ENCODE data around the gene METTL3.

The METTL3 gene

DNA sequence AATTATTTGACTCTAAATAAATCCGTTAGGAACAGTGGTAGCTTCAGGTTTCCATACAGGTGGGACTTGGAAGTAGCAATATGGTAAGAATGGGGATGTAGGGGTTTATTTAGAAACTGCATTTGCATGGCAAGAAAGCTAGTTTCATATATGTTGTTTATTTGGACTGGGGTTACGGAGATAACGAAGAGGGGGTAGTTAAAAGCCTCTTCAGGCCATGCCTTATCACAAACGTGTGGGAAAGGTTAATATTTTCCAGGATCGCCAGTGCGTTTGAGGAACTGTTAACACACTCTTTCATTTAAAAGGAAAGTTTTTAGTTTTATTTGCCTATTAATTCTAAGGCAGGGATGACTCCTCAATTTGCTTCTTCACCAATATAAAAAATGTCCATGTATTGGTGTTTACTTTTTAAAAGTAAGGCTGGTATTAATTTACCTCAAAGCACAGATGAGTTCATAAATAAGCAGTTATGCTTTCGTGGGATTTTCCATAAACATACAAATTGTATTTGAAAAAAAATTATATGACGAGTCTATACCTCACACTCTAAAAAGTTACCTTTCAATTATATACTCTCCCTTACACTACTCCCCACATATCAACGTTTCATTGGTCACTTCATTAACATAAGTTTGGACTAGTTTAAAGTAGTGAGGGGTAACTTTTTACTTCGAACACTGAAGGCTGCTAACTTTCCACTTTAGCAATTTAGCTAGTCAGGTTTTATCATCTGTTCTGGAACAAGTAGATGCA, 35.2 kb downstream of the METTL3 start:
- DNase-seq = no peak

DNA sequence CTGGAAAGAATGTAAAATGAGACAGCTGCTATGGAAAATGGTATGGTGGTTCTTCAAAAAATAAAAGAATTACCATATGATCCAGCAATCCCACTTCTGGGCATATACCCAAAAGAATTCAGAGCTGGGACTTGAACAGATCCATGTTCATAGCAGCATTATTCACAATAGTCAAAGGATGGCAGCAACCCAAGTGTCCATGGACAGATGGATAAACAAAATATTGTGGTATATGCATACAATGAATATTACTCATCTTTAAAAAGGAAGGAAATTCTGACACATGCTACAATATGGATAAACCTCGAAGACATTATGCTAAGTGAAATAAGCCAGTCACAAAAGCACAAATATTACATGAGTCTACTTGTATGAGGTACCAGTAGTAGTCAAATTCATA, 43.5 kb downstream of the METTL3 start:
- DNase-seq = no peak

DNA sequence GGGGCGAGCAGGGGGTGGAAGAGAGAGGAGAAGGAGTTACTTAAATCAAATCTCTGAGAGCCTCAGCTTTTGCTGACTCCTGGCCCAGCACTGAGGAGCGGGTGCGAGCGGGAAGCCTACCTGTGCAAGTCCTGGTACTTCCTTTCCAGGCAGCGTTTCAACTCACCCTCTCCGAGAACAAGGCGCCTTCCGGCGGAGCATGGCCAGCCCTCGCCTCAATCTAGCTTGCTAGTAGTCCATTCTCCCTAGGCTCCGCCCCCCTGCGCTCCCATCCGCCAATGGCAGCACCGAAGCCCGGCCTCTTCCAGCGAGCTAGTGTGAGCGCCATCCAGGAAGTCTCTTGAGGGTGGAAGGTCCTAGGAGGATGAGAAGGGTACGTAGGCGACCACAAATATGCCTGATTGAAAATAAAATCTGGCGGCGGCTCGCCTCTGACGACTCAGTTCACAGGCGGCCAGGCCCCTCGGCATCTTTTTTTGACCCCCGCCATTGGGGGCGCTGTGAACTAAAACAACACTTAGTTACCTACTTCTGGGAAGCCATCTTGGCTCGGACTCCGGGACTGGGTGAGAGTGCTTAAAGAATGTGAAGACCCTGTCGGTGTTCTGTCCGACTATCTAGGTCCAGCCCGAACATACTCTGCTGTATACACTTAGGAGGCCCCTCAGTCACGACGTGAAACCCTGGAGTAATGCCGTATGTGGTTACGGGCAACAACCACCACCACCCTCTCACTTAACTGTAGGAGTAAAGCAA, 55.0 kb downstream of the METTL3 start, which contains the start of gene CHD8:
Gene CHD8 (minus strand): TSS at position 212 of the 756 bp plus-strand sequence. CDS start 24,480 bp downstream, outside the sequence.
- DNase-seq = peak; percentile 99

DNA sequence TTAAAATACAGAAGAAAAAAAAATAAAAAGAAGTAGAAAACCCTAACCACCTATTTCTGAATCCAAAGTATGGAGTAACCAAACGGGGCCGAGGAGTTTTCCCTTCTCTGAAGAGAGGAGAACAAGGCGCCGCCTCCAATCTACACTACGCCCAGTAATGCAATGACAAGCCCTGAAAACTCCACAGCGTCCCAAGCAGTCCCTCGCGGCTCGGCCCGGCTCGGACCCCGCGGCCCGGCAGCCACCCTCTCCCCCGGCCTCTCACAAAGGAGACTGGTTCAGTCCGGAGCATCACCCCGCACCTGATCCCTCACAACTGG, 55.6 kb downstream of the METTL3 start:
- peak; percentile 14 for DNase-seq

DNA sequence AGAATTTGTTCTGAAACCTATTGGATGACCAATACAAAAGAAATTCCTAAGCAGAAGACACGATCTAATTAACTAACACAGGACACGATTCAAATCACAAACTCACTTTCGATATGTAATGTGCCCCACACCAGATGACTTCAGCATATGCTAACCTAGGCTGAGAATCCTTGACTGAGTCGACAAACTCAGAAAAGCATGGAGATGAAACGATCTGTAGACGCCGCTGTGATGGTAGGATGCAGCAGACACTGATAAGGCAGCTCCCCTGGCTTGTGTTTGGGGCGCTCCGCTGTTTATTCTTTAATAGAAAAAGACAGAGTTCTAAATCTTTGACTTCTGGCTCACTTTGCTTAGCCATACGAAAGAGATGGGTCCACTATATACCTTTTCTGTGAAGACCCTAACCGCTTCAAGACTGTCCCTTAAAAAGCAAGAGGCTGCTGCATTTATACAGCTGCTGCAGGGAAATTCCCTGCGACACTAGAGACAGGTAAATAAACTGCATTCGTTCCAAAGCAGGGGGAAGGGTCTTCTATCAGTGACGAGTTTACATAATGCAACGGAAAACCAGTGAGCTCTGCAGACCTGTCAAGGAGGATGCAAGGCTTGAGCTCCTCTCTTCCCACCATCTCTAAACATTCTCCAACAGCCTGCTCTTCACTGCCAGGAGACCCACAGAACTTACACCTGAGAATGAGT, 56.1 kb downstream of the METTL3 start:
- peak; percentile 3 for DNase-seq

DNA sequence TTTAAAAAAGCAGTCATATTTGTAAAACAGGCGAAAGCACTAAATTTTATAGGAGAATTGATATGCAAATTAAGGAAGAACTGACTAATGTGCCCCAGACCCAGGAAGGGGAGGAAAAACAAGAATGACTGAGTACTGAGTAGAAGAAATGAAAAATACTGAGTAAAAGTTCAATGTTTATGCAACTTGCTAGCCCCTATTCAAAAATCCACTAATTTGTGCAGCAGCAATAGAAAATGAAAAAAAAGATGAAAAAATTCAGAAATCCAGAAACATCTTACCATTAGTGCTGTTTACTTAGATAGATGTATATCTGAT, 61.3 kb downstream of the METTL3 start:
- DNase-seq = no peak

Data from COR-L47 (cell line).